Measurements from ENCODE around the gene DKK2. TPM values are rescaled to one million over a fixed set of nuclear protein-coding genes. Genes with fewer than 3 reads are reported as not detected.

The DKK2 gene
- total RNA-seq, 1 experiment from 2014 or later, result 0.11 TPM

DNA sequence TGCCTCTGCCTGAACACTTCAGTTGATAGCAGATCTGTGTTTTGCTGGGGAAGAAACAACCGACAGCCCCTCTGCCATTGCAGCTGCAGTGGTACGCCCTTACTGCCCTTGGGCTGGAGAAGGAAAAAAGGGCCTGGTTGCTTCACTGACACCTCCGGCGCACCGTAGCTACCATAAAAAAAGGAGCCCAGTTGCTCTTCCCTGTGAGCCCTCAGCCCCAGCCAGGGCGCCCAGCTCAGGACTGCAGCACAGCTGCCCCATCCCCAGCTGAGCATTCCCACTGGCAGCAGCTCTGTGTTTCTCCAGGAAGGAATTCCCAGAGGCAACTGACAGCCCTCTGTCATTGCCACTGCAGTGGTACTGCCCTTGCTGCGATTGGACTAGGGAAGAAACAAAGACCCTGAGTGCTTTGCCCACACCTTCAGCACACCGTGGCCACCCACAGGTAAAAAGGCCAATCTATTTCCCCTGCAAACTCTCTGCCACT lies 142.7 kb downstream of the DKK2 start:
- Histone ChIP-seq H3K79me1 (ENCODE audit: insufficient read depth, low read depth, low read length, poor library complexity, severe bottlenecking) (no peaks in the 10 kb centered on the region), H3K9me3 (ENCODE audit: control insufficient read depth, low read depth, low read length) (no peaks in the 10 kb centered on the region), H3K56ac (ENCODE audit: insufficient read length, low read depth, low read length) (no peak overlapping the region), H3K79me2 (ENCODE audit: insufficient read depth, low read length) (no peaks in the 10 kb centered on the region), H2AK5ac (ENCODE audit: insufficient read length, low read length) (no peak overlapping the region), H2AFZ (ENCODE audit: low read length) (no peak overlapping the region), H3K4me1 (ENCODE audit: insufficient read depth, low read length) (no peaks in the 10 kb centered on the region), H2BK15ac (ENCODE audit: low read depth, low read length) (no peak overlapping the region), H3K27me3 (ENCODE audit: insufficient read depth, low read length) (no peaks in the 10 kb centered on the region), H2BK12ac (ENCODE audit: insufficient read length, low read depth, low read length) (no peak overlapping the region), H4K20me1 (ENCODE audit: control insufficient read depth, insufficient read depth, insufficient read length) (no peaks in the 10 kb centered on the region), H3K27ac (ENCODE audit: insufficient read length, low read depth, low read length) (no peak overlapping the region), H2BK5ac (ENCODE audit: insufficient read length, low read length) (no peak overlapping the region), H3K14ac (ENCODE audit: insufficient read depth, low read length) (no peak overlapping the region), H3K23me2 (ENCODE audit: insufficient read length, low read depth, low read length, poor library complexity, severe bottlenecking) (no peaks in the 10 kb centered on the region), H3K9ac (ENCODE audit: extremely low read depth, insufficient read length, low read length) (no peak overlapping the region), H3T11ph (ENCODE audit: low read length) (no peak overlapping the region), H2BK120ac (ENCODE audit: low read depth, low read length, poor library complexity, severe bottlenecking) (no peak overlapping the region), H3K18ac (ENCODE audit: insufficient read length, low read depth, low read length) (no peak overlapping the region), H4K91ac (ENCODE audit: insufficient read length, low read depth, low read length) (no peak overlapping the region), H3K4me2 (ENCODE audit: insufficient read depth, insufficient read length, low read length) (no peak overlapping the region), H3K23ac (ENCODE audit: insufficient read length, low read depth, low read length) (no peak overlapping the region), H4K5ac (ENCODE audit: insufficient read length, low read depth, low read length) (no peak overlapping the region), H4K8ac (replicated peaks; ENCODE audit: insufficient read length, low read depth, low read length) (no peak overlapping the region), H3K4ac (ENCODE audit: low read depth, low read length) (no peak overlapping the region), H2BK20ac (ENCODE audit: low read depth, low read length, poor library complexity, severe bottlenecking) (no peak overlapping the region)
- no peak overlapping the region for H3K27ac Mint-ChIP-seq
- no CpG with 5 or more reads among the region's 8 CpGs for WGBS (ENCODE audit: extremely low coverage, insufficient read length, low lambda C conversion rate)
- H3K4me1 Mint-ChIP-seq, result no peaks in the 10 kb centered on the region
- TF ChIP-seq, protein P1, sequence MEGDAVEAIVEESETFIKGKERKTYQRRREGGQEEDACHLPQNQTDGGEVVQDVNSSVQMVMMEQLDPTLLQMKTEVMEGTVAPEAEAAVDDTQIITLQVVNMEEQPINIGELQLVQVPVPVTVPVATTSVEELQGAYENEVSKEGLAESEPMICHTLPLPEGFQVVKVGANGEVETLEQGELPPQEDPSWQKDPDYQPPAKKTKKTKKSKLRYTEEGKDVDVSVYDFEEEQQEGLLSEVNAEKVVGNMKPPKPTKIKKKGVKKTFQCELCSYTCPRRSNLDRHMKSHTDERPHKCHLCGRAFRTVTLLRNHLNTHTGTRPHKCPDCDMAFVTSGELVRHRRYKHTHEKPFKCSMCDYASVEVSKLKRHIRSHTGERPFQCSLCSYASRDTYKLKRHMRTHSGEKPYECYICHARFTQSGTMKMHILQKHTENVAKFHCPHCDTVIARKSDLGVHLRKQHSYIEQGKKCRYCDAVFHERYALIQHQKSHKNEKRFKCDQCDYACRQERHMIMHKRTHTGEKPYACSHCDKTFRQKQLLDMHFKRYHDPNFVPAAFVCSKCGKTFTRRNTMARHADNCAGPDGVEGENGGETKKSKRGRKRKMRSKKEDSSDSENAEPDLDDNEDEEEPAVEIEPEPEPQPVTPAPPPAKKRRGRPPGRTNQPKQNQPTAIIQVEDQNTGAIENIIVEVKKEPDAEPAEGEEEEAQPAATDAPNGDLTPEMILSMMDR (conservative IDR thresholded peaks at IDR 0.05), result no peak
- H3K36me3 Mint-ChIP-seq (ENCODE audit: insufficient read depth in 1 of 3, low read depth in 3 of 3), result peaks cover 0 to 9% (median 0%) of the 10 kb centered on the region in 3 experiments; a peak in 2 of 7 replicates
- H3K27me3 Mint-ChIP-seq (ENCODE audit: low read depth), result no peaks in the 10 kb centered on the region; the same call in 1 of the 2 replicates
- no peak overlapping the region for H3K4me3 Mint-ChIP-seq
- DNase-seq, result peak; percentile 27
- H3K9me3 Mint-ChIP-seq, result peaks cover 8 to 10% of the 10 kb centered on the region in 2 experiments; a peak in 4 of 5 replicates
